ENCODE measurements around the gene TBC1D8.
A peak's percentile ranks its signal among the peaks of the same experiment; 100 is the strongest.

The TBC1D8 gene

DNA sequence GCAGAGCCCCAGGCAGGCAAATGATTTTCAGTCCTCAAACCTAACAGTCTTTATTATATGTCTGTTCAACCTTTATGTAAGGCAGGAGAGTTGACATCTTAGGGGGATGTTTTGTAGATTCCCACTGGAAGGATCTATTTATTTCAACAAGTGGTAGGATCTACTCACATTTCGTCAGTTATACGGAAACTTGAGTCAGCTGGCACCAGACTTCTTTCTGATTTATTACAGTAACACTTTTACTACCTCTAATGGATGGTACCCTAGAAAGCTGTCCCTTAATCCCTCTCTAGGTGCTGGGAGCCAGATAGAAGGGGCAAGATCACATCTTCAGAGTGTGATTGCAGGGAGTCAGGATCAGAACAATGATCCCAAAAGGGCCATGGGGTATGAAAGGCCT lies 151.2 kb downstream of the TBC1D8 start:
- DNase-seq (ENCODE audit: low spot score) = no peak

DNA sequence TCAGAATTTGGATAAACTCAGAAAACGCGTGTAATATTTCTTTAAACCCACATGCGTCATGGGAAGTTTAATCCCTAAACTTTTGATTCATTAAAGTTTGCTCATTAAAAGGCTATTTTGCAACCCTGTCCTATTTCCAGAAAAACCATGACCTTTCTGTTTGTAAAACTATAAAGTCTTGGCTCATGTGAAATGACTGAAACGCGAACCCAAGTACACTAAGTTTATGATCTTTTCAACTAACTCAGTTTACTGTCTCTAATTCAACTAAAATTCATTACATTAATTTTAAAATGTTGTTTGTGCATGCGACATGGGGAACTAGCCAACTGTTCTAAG lies 153.0 kb downstream of the TBC1D8 start:
- no peak for DNase-seq (ENCODE audit: low spot score)

DNA sequence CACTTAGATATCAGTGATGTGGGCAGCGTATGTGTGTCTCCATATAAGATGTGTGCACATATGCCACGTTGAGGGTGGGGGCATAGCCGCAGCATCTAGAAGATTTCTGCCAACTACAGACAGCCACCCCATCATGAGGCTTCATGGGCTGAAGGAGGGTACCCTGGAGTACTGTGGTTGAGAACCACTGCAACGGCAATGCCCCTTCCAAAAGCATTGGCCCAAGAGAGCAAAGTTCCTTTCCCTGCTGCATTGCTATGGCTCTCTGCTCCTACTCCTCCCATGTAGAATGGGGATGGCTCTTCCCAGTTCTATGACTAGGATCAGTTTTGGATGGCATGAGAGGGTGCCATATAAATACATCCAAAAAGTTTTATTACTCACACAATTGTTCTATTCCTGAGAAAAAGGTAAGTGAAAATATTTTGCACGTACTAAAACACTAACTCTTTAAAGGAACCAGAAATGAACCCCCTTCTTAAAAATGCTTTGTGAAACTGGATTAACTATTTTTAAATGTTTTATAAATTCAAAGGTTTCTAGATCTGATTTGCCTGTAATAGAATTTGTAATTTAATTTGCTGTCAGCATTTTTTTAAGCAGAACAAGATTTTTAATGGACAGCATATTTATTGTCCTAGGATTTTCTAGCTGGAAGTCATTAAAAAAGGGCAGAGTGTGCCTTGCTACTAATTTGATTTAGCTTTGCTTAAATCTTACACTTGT lies 153.5 kb downstream of the TBC1D8 start:
- DNase-seq (ENCODE audit: low spot score) = no peak

GRCh38 chr2:100995309-100996075 lies 155.7 kb downstream of the TBC1D8 start:
- no peak for DNase-seq (ENCODE audit: low spot score)

DNA sequence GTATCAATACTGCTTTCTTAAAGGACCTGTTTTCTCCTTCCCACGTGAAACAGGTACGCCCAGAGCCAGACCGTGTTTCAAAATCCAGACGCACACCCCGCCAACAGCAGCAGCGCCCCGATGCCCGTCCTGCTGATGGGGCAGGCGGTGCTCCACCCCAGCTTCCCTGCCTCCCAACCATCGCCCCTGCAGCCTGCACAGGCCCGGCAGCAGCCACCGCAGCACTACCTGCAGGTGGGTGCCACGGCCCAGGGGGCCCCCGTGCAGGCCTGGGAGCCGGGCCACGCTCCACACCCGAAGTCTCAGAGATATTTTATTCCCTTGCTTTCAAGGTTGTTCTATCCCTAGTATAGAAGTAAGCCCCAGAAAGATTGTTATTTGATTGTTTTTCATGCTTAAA lies 157.9 kb downstream of the TBC1D8 start:
- no peak for DNase-seq (ENCODE audit: low spot score)

GRCh38 chr2:100992262-100992661 lies 158.9 kb downstream of the TBC1D8 start:
- DNase-seq (ENCODE audit: low spot score) = no peak

DNA sequence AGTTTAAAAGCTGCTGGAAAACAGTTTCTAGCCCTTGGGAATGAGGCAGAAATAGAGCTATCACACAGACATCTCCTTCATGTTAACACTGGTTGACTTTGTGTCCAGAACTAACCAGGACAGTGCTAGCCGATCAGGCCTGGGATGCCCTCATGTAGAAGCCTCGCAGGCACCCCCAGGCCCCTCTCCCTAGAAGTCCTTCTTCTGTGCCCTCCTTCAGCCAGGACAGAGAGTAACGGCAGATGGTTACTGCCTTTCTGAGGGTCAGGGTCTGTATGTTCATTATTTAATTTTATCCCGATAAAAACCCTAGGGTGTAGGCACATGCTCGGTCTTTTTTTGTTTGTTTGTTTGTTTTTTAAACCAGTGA lies 159.8 kb downstream of the TBC1D8 start:
- no peak for DNase-seq (ENCODE audit: low spot score)

DNA sequence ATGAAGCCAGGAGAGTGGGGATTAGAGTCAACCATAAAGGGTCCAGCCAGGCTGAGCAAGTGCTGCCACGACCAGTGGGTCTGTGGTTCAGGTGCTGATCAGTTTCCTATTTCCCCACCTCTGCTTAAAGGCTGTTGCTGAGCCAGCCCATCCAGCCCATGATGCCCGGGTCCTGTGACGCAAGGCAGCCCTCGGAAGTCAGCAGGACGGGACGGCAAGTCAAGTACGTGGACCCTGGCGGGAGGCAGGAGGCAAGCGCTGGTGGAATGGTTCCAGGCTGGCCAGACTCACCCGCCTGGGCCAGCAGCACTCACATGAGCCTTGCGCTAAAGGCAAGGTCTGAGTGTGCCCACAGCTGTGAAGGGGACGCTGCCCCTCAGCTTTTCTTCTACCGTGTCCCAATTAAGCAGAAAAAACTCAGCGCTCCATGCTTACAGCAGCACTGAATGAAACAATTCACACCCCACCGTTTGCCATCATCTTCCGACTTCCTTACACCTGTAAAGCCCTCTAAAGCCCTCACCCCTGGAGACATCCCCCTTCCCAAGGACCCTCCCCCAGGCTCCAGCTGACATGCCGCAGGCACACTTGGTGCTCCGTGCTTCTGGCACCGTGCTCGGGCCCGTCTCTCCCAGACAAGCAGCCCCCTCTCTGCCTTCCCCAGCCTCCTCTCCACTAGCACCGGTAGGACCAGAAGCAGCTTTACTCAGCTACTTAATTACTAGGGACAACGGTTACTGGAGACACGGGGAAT lies 160.4 kb downstream of the TBC1D8 start:
- no peak for DNase-seq (ENCODE audit: low spot score)

- no peak for DNase-seq (ENCODE audit: low spot score)
These were observed 161.0 kb downstream of the TBC1D8 start for GRCh38 chr2:100990166-100990565.

GRCh38 chr2:100989666-100990065 lies 161.5 kb downstream of the TBC1D8 start:
- no peak for DNase-seq (ENCODE audit: low spot score)

DNA sequence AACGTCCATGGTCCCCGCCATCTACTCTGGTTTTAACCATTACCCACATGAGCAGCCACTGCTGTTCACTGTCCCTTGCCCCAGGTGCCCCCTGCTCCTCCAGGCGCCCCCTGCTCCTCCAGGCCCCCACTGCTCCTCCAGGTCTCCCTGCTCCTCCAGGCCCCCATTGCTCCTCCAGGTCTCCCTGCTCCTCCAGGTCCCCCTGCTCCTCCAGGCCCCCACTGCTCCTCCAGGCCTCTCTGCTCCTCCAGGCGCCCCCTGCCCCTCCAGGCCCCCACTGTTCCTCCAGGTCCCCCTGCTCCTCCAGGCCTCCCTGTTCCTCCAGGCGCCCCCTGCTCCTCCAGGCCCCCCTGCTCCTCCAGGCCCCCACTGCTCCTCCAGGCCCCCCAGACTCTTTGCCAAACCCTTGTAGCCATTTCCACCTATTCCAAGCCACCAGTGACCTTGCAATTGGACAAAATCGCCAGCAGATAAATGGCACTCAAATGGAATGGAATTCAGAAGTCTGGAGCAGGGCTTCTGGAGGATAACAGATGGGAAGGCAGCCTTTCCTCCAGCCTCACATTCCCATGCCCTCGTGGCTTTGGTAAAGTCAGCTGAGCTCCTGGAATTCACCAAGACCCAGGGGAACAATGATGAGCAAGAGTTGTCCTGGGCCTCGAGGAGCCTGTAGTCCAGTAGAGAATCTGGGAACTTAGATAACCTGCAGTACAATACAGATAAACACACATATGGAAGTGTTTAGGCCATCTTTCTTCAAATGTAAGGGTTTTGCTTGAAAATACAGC lies 162.4 kb downstream of the TBC1D8 start:
- DNase-seq (ENCODE audit: low spot score) = peak; percentile 78

DNA sequence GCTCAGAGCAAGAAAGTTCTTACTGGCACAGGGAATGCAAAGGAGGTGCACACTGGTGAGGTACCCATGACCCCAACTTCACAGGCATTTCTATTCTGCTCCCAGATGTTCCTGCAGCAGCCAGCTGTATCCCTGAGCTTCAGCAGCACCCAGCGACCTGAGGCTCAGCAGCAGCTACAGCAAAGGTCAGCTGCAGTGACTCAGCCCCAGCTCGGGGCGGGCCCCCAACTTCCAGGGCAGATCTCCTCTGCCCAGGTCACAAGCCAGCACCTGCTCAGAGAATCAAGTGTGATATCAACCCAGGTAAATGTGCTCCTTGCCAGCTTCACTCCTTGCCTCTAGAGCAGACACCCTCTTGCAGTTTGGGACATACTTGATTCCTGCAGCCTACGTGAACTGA lies 163.2 kb downstream of the TBC1D8 start:
- DNase-seq (ENCODE audit: low spot score) = no peak

DNA sequence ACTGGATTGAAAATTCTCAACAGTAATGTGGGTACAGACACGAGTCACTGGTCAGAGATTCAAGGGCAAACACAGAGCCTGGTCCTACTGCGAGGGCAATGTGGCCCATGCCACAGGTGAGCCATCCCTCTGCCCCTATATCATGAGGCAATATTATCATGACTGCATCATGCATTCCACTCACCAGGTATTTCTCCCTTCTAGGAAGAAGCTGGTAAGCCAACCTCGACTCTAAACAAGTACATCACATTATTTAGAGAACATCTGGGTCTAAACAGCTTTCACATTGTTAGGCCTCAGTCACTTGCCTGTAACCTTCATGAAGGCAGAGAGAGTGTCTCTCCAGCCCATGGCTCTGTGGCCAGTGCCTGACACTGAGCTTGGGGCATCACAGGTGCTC lies 163.6 kb downstream of the TBC1D8 start:
- DNase-seq (ENCODE audit: low spot score) = no peak

DNA sequence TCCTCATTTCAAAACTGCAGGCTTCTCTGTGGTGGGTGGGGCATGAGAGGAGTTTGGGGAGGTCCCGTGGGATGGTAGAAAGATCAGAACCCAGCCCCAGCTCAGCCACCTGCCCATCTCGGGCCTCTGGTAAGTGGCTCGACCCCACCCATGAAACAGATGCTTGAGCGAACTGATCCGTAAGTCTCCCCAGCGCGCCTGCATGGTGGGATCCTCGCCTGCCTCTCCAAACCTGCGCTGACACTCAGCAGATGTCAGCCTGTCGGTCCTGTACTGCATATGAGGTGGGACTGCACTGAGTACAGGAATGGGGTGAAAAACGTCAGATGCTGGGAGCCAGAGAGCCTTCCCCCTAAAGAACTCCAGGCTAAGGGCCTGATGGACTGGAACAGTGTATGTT lies 165.0 kb downstream of the TBC1D8 start:
- no peak for DNase-seq (ENCODE audit: low spot score)

DNA sequence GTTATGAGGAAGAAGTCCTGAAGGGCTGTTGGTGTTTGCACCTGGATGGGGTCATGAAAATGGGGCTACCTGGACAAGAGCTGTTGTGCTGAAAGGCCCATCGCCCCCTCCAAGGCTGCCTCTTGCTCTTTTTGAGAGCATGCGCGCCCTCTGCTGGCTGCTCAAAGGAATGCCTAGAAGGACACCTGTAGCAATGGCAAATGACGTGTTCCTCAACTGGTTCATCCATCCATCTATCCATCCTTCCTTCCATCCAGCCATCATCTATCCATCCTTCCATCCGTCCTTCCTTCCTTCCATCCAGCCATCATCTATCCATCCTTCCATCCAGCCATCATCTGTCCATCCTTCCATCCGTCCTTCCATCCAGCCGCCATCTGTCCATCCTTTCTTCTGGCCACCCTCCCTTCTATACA lies 166.3 kb downstream of the TBC1D8 start:
- DNase-seq (ENCODE audit: low spot score) = peak; percentile 78

GRCh38 chr2:100983684-100984310 lies 167.4 kb downstream of the TBC1D8 start:
- DNase-seq (ENCODE audit: low spot score) = no peak

GRCh38 chr2:100983201-100983600 lies 168.0 kb downstream of the TBC1D8 start:
- DNase-seq (ENCODE audit: low spot score) = no peak

- DNase-seq (ENCODE audit: low spot score) = no peak
These were observed 168.7 kb downstream of the TBC1D8 start for GRCh38 chr2:100982431-100982861.

- DNase-seq (ENCODE audit: low spot score) = no peak
These were observed 170.2 kb downstream of the TBC1D8 start for GRCh38 chr2:100981011-100981410.

DNA sequence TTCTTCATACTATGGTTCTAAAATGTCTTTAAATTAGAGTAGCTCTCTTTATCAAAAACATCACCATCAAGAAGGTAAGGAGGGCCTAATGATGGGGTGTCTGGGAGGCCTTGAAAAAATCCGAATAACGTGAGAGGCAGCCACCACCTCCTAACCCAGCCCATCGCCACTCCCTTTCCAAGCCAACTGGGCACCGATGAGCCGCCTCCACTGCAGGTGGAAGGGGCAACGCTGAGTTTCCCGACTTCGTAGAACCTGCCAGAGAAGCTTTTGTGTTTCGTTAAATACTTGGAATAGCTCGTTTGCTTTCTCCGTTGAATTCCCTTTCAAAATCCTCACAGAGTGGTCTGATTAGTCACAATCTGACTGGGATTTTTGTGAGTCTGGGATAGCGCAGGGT lies 171.1 kb downstream of the TBC1D8 start:
- no peak for DNase-seq (ENCODE audit: low spot score)

- no peak for DNase-seq (ENCODE audit: low spot score)
These were observed 172.5 kb downstream of the TBC1D8 start for GRCh38 chr2:100978582-100979191.
